ENCODE data around the gene ARID1B. TPM values are rescaled to one million over a fixed set of nuclear protein-coding genes. Genes with fewer than 3 reads are reported as not detected.

Gene ARID1B
- total RNA-seq, 1 experiment from 2014 or later, result 60.3 TPM

DNA sequence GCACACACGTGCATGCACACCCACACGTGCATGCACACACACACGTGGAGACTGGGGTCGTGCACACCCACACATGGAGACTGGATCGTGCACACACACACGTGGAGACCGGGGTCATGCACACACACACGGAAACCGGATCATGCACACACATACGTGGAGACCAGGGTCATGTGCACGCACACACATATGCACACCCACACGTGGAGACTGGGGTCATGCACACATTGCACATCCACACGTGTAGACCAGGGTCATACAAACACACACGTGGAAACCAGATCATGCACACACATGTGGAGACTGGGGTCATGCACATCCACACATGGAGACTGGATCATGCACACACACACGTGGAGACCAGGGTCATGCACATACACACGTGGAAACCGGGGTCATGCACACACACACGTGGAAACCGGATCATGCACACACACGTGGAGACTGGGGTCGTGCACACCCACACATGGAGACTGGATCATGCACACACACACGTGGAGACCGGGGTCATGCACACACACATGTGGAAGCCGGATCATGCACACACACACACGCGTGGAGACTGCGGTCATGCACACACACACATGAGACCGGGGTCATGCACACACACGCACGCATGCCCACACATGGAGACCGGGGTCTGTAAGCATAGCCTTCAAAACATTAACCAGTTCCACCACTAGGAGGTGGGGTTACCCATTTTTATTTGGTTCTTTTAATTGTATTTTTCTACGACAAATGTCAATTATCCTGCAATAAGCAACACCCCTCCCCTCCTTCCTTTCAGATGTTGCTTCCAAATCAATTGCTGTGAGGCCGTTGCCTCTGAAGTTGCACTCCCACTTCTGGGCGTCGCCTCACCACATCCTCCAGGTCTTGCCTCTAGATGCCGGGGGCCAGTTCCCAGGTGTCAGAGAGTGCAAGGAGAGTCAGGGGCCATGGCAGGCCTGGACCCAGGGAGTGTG, 450.3 kb downstream of the ARID1B start:
- Mint-ChIP-seq H3K4me1 (peaks cover 25% of the 10 kb centered on the region), H3K9me3 (no peaks in the 10 kb centered on the region), H3K27ac (no peak overlapping the region), H3K36me3 (no peaks in the 10 kb centered on the region), H3K27me3 (ENCODE audit: low read depth) (peaks cover 2% of the 10 kb centered on the region), H3K4me3 (no peak overlapping the region)
- TF ChIP-seq, protein P1, sequence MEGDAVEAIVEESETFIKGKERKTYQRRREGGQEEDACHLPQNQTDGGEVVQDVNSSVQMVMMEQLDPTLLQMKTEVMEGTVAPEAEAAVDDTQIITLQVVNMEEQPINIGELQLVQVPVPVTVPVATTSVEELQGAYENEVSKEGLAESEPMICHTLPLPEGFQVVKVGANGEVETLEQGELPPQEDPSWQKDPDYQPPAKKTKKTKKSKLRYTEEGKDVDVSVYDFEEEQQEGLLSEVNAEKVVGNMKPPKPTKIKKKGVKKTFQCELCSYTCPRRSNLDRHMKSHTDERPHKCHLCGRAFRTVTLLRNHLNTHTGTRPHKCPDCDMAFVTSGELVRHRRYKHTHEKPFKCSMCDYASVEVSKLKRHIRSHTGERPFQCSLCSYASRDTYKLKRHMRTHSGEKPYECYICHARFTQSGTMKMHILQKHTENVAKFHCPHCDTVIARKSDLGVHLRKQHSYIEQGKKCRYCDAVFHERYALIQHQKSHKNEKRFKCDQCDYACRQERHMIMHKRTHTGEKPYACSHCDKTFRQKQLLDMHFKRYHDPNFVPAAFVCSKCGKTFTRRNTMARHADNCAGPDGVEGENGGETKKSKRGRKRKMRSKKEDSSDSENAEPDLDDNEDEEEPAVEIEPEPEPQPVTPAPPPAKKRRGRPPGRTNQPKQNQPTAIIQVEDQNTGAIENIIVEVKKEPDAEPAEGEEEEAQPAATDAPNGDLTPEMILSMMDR (IDR thresholded peaks at IDR 0.05), result peak; percentile 16
- TF ChIP-seq NR1H2 (CRISPR knock-in tag; IDR thresholded peaks at IDR 0.05), result no peak
- DNase-seq (ENCODE audit: low spot score) (no peak), ATAC-seq (peak; percentile 11)
- POLR2A ChIA-PET, result no interaction called here
- CTCF ChIA-PET, result interaction anchor here (0.6 to 1.9 kb wide), 3 partner anchors 8 to 53 kb away, joined by 3 to 15 read pairs (median 3); no protein-coding TSS in a partner anchor

DNA sequence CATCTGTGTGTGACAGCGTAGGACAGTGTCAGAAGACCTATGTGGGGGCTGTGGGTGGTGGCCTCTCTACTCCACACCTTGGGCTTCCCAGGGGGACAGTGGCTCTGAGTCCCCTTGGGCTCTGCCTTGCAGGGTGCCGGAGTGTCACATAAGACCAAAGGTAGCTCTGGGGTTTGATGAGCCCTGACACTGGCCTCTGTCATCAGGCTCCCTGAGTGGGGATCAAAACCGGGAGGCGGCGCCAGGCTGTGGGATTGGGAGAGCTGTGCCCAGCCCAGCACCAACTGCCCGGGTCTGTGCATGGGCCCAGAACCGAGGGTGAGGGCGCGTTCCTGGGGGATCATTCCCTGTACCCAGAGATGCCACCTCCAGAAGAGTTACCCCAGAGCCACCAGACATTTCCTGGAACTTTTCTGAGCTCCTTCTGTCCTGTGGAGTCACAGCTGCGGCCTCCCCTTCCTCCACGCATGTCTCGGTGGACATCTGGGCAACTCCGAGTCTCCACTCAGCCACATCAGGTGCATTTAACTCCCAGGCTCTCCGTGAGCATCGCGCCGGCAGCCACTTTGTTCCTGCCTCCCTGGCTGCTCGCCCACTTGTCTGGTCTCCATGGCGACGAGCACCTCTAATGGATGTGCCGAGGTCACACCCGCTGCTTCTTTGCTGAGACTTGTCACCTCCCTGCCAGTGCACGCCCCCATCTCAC, 451.4 kb downstream of the ARID1B start:
- H3K27ac Mint-ChIP-seq, result no peak overlapping the region
- DNase-seq (ENCODE audit: low spot score), result no peak
- TF ChIP-seq SOX15 (CRISPR knock-in tag; IDR thresholded peaks at IDR 0.05), result no peak
- TF ChIP-seq, protein P2, sequence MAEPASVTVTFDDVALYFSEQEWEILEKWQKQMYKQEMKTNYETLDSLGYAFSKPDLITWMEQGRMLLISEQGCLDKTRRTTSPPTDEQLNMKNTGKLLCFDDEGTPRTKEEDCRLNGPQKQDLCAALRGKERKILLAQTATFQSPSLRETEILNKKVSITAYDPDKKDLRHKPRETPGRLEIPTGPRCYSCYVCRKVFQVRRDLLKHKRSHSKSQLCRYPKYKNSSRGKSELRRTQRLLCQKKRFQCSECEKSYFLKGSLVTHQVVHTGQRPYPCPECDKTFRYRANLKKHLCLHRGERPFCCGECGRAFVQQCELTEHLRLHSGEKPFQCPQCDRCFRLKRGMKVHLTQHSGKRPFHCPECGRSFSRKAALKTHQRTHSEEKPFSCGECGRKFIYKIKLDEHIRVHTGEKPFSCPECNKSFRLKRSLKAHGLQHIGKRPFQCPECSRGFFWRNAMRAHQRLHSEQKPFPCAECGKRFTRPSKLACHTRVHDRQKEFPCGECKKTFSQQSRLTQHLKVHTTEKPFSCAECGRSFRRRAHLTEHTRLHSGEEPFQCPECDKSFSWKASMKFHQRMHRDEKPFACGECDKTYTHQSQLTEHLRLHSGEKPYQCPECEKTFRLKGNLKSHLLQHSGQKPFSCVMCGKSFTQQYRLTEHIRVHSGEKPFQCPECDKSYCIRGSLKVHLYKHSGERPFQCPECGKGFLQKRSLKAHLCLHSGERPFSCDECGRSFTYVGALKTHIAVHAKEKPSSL (CRISPR knock-in tag; conservative IDR thresholded peaks at IDR 0.05), result no peak
- TF ChIP-seq TEAD1 (CRISPR knock-in tag; IDR thresholded peaks at IDR 0.05), result no peak
- no peak for TF ChIP-seq ZNF121 (CRISPR knock-in tag; IDR thresholded peaks at IDR 0.05)
- TF ChIP-seq, protein P3, sequence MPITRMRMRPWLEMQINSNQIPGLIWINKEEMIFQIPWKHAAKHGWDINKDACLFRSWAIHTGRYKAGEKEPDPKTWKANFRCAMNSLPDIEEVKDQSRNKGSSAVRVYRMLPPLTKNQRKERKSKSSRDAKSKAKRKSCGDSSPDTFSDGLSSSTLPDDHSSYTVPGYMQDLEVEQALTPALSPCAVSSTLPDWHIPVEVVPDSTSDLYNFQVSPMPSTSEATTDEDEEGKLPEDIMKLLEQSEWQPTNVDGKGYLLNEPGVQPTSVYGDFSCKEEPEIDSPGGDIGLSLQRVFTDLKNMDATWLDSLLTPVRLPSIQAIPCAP (CRISPR knock-in tag; IDR thresholded peaks at IDR 0.05), result no peak
- TF ChIP-seq, protein P4, sequence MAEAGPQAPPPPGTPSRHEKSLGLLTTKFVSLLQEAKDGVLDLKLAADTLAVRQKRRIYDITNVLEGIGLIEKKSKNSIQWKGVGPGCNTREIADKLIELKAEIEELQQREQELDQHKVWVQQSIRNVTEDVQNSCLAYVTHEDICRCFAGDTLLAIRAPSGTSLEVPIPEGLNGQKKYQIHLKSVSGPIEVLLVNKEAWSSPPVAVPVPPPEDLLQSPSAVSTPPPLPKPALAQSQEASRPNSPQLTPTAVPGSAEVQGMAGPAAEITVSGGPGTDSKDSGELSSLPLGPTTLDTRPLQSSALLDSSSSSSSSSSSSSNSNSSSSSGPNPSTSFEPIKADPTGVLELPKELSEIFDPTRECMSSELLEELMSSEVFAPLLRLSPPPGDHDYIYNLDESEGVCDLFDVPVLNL (CRISPR knock-in tag; IDR thresholded peaks at IDR 0.05; ENCODE audit: borderline replicate concordance, low read depth), result no peak
- no peak for TF ChIP-seq ZNF232 (CRISPR knock-in tag; IDR thresholded peaks at IDR 0.05)
- TF ChIP-seq HMGA2 (CRISPR knock-in tag; IDR thresholded peaks at IDR 0.05), result no peak
- TF ChIP-seq, protein P5, sequence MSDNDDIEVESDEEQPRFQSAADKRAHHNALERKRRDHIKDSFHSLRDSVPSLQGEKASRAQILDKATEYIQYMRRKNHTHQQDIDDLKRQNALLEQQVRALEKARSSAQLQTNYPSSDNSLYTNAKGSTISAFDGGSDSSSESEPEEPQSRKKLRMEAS (CRISPR knock-in tag; IDR thresholded peaks at IDR 0.05), result no peak
- TF ChIP-seq, protein P6, sequence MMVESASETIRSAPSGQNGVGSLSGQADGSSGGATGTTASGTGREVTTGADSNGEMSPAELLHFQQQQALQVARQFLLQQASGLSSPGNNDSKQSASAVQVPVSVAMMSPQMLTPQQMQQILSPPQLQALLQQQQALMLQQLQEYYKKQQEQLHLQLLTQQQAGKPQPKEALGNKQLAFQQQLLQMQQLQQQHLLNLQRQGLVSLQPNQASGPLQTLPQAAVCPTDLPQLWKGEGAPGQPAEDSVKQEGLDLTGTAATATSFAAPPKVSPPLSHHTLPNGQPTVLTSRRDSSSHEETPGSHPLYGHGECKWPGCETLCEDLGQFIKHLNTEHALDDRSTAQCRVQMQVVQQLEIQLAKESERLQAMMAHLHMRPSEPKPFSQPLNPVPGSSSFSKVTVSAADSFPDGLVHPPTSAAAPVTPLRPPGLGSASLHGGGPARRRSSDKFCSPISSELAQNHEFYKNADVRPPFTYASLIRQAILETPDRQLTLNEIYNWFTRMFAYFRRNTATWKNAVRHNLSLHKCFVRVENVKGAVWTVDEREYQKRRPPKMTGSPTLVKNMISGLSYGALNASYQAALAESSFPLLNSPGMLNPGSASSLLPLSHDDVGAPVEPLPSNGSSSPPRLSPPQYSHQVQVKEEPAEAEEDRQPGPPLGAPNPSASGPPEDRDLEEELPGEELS (CRISPR knock-in tag; IDR thresholded peaks at IDR 0.05), result no peak
- no peak for TF ChIP-seq FOXP1 (CRISPR knock-in tag; IDR thresholded peaks at IDR 0.05; ENCODE audit: borderline replicate concordance)
- TF ChIP-seq, protein P7, sequence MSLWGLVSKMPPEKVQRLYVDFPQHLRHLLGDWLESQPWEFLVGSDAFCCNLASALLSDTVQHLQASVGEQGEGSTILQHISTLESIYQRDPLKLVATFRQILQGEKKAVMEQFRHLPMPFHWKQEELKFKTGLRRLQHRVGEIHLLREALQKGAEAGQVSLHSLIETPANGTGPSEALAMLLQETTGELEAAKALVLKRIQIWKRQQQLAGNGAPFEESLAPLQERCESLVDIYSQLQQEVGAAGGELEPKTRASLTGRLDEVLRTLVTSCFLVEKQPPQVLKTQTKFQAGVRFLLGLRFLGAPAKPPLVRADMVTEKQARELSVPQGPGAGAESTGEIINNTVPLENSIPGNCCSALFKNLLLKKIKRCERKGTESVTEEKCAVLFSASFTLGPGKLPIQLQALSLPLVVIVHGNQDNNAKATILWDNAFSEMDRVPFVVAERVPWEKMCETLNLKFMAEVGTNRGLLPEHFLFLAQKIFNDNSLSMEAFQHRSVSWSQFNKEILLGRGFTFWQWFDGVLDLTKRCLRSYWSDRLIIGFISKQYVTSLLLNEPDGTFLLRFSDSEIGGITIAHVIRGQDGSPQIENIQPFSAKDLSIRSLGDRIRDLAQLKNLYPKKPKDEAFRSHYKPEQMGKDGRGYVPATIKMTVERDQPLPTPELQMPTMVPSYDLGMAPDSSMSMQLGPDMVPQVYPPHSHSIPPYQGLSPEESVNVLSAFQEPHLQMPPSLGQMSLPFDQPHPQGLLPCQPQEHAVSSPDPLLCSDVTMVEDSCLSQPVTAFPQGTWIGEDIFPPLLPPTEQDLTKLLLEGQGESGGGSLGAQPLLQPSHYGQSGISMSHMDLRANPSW (CRISPR knock-in tag; conservative IDR thresholded peaks at IDR 0.05; ENCODE audit: low read depth), result no peak
- no peak for ATAC-seq
- no peak overlapping the region for H3K4me3 Mint-ChIP-seq
- H3K36me3 Mint-ChIP-seq, result no peaks in the 10 kb centered on the region
- H3K9me3 Mint-ChIP-seq, result no peaks in the 10 kb centered on the region
- H3K27me3 Mint-ChIP-seq (ENCODE audit: low read depth), result peaks cover 11% of the 10 kb centered on the region
- POLR2A ChIA-PET, result no interaction called here
- H3K4me1 Mint-ChIP-seq, result peaks cover 25% of the 10 kb centered on the region
- CTCF ChIA-PET, result interaction anchor here (0.5 to 1.0 kb wide), 5 partner anchors 10 to 1176 kb away, joined by 3 to 4 read pairs (median 3); no protein-coding TSS in a partner anchor
